ENCODE measurements around the gene HEPH. TPM values are rescaled to one million over a fixed set of nuclear protein-coding genes. Genes with fewer than 3 reads are reported as not detected.

The HEPH gene
- total and polyA plus RNA-seq, 9 of the 15 experiments (the other 6 are each of a cell fraction or from before 2014, with no cell fraction given): 22.4 to 67.6 (median 42.9) TPM

DNA sequence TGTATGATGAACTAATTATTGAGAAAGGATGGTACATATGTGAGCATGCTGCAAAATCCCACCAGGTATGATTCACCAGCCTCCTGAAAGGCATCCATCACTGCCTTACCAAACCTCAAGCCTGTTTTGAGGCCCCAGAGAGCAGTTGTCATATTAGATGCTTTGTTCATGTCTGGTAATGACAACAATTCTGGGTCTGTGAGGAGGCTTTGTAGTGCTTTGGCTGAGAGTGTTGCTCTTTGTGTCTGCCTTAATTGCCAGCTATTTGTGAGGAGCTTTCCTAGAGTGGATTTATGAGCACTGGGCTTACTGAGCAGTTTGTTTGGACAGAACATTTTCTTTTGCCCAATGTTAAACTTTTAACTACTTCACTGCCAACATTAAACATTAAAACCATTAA lies 69.2 kb downstream of the HEPH start (continued):
- TF ChIP-seq, protein P1, sequence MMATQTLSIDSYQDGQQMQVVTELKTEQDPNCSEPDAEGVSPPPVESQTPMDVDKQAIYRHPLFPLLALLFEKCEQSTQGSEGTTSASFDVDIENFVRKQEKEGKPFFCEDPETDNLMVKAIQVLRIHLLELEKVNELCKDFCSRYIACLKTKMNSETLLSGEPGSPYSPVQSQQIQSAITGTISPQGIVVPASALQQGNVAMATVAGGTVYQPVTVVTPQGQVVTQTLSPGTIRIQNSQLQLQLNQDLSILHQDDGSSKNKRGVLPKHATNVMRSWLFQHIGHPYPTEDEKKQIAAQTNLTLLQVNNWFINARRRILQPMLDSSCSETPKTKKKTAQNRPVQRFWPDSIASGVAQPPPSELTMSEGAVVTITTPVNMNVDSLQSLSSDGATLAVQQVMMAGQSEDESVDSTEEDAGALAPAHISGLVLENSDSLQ (IDR thresholded peaks at IDR 0.05): no peak
- TF ChIP-seq, protein P2, sequence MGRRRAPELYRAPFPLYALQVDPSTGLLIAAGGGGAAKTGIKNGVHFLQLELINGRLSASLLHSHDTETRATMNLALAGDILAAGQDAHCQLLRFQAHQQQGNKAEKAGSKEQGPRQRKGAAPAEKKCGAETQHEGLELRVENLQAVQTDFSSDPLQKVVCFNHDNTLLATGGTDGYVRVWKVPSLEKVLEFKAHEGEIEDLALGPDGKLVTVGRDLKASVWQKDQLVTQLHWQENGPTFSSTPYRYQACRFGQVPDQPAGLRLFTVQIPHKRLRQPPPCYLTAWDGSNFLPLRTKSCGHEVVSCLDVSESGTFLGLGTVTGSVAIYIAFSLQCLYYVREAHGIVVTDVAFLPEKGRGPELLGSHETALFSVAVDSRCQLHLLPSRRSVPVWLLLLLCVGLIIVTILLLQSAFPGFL (CRISPR knock-in tag; IDR thresholded peaks at IDR 0.05): no peak
- TF ChIP-seq KLF1 (tag; IDR thresholded peaks at IDR 0.05): no peak
- no peak for TF ChIP-seq ZNF175 (CRISPR knock-in tag; IDR thresholded peaks at IDR 0.05; ENCODE audit: low read depth)
- TF ChIP-seq, protein P3, sequence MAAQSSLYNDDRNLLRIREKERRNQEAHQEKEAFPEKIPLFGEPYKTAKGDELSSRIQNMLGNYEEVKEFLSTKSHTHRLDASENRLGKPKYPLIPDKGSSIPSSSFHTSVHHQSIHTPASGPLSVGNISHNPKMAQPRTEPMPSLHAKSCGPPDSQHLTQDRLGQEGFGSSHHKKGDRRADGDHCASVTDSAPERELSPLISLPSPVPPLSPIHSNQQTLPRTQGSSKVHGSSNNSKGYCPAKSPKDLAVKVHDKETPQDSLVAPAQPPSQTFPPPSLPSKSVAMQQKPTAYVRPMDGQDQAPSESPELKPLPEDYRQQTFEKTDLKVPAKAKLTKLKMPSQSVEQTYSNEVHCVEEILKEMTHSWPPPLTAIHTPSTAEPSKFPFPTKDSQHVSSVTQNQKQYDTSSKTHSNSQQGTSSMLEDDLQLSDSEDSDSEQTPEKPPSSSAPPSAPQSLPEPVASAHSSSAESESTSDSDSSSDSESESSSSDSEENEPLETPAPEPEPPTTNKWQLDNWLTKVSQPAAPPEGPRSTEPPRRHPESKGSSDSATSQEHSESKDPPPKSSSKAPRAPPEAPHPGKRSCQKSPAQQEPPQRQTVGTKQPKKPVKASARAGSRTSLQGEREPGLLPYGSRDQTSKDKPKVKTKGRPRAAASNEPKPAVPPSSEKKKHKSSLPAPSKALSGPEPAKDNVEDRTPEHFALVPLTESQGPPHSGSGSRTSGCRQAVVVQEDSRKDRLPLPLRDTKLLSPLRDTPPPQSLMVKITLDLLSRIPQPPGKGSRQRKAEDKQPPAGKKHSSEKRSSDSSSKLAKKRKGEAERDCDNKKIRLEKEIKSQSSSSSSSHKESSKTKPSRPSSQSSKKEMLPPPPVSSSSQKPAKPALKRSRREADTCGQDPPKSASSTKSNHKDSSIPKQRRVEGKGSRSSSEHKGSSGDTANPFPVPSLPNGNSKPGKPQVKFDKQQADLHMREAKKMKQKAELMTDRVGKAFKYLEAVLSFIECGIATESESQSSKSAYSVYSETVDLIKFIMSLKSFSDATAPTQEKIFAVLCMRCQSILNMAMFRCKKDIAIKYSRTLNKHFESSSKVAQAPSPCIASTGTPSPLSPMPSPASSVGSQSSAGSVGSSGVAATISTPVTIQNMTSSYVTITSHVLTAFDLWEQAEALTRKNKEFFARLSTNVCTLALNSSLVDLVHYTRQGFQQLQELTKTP (IDR thresholded peaks at IDR 0.05; ENCODE audit: low read depth in 1 of 2, partially characterized antibody in 2 of 2): no peak
- TF ChIP-seq, protein P4, sequence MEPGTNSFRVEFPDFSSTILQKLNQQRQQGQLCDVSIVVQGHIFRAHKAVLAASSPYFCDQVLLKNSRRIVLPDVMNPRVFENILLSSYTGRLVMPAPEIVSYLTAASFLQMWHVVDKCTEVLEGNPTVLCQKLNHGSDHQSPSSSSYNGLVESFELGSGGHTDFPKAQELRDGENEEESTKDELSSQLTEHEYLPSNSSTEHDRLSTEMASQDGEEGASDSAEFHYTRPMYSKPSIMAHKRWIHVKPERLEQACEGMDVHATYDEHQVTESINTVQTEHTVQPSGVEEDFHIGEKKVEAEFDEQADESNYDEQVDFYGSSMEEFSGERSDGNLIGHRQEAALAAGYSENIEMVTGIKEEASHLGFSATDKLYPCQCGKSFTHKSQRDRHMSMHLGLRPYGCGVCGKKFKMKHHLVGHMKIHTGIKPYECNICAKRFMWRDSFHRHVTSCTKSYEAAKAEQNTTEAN (CRISPR knock-in tag; IDR thresholded peaks at IDR 0.05): no peak
- no peak for TF ChIP-seq MTA1 (IDR thresholded peaks at IDR 0.05; ENCODE audit: borderline replicate concordance)
- TF ChIP-seq BCL6 (CRISPR knock-in tag; IDR thresholded peaks at IDR 0.05): no peak
- no peak for TF ChIP-seq CTBP1 (IDR thresholded peaks at IDR 0.05; ENCODE audit: borderline replicate concordance)
- no peak for TF ChIP-seq PHB2 (IDR thresholded peaks at IDR 0.05; ENCODE audit: low read depth)
- TF ChIP-seq TFAM (CRISPR knock-in tag; conservative IDR thresholded peaks at IDR 0.05): no peak
